H1 (cell line): ENCODE measurements around the gene LPP. TPM values are rescaled to one million over a fixed set of nuclear protein-coding genes. Genes with fewer than 3 reads are reported as not detected.

Experiments
- CTCF ChIA-PET: fragments of 300-600 bp; sonication (Branson Sonifier 250); formaldehyde crosslinking; loops from one replicate; lab custom pipeline; 2021; ENCODE audit not compliant: partially characterized antibody; lab: Charles Lee
- POLR2A ChIA-PET: fragments of 300-600 bp; sonication (Branson Sonifier 250); formaldehyde crosslinking; loops from one replicate; lab custom pipeline; 2021; ENCODE audit warnings: inconsistent platforms; ENCODE audit not compliant: partially characterized antibody; lab: Charles Lee
- DNase-seq, 2 experiments: peaks; one replicate each; pipeline versions ENCODE4 v3.0.0 to v3.0.0-alpha.2; 2010 to 2022; ENCODE audit warnings: low spot score in 2 of 2, low read depth in 1 of 2, mixed read lengths in 1 of 2
- FAIRE-seq: peaks from 2 replicates; lab custom pipeline; 2011; peaks lifted over from hg19 to GRCh38; lab: Jason Lieb, UNC
- H2AFZ ChIP-seq: 2 replicates; pipeline ENCODE4 v1.8.1; 2012; ENCODE audit warnings: low read length, inconsistent platforms
- H2AK5ac ChIP-seq: 2 replicates; pipeline ENCODE4 v1.6.1; 2013; ENCODE audit warnings: low read depth, low read length
- H2BK120ac ChIP-seq: replicated peaks from 2 replicates; pipeline ENCODE3; 2013; ENCODE audit warnings: low read depth, low read length, inconsistent platforms
- H2BK12ac ChIP-seq: 2 replicates; pipeline ENCODE4 v1.6.1; 2013; ENCODE audit warnings: low read depth, low read length
- H2BK15ac ChIP-seq: 2 replicates; pipeline ENCODE4 v1.6.1; 2013; ENCODE audit warnings: low read length
- H2BK20ac ChIP-seq: 2 replicates; pipeline ENCODE4 v1.6.1; 2013; ENCODE audit warnings: low read length
- H2BK5ac ChIP-seq: 2 replicates; pipeline ENCODE4 v1.6.1; 2013; ENCODE audit warnings: low read depth, low read length
- H3K14ac ChIP-seq: 2 replicates; pipeline ENCODE4 v1.6.1; 2013; ENCODE audit warnings: inconsistent platforms; ENCODE audit not compliant: insufficient read length
- H3K18ac ChIP-seq: 2 replicates; pipeline ENCODE4 v1.6.1; 2013; ENCODE audit warnings: low read length; ENCODE audit errors: extremely low read depth
- H3K23ac ChIP-seq: 2 replicates; pipeline ENCODE4 v1.6.1; 2013; ENCODE audit warnings: inconsistent platforms; ENCODE audit not compliant: insufficient read length
- H3K23me2 ChIP-seq: 2 replicates; pipeline ENCODE4 v1.6.1; 2013; ENCODE audit warnings: low read depth, low read length
- H3K27ac ChIP-seq: 2 replicates; pipeline ENCODE4 v1.6.1; 2011; ENCODE audit warnings: low read depth, low read length, inconsistent platforms
- H3K27me3 ChIP-seq, 4 experiments: replicated peaks in 1 of 4; 1 replicate in 1 of 4; 2 replicates in 3 of 4; pipeline versions ENCODE4 v1.6.1 to v1.8.1; 2011 to 2013; ENCODE audit warnings: low read length in 3 of 4, mild to moderate bottlenecking in 3 of 4, inconsistent platforms in 2 of 4, mixed read lengths in 2 of 4, moderate library complexity in 1 of 4; ENCODE audit not compliant: control insufficient read depth in 3 of 4, insufficient read depth in 3 of 4; ENCODE audit errors: extremely low read depth in 1 of 4
- H3K36me3 ChIP-seq, 4 experiments: 2 replicates each; pipeline versions ENCODE4 v1.6.1 to v1.8.1; 2011 to 2013; ENCODE audit warnings: mild to moderate bottlenecking in 4 of 4, low read length in 3 of 4, moderate library complexity in 2 of 4, control low read depth in 1 of 4, inconsistent platforms in 1 of 4; ENCODE audit not compliant: insufficient read depth in 4 of 4, control insufficient read depth in 2 of 4
- H3K4ac ChIP-seq: replicated peaks from 2 replicates; pipeline ENCODE3; 2013; ENCODE audit warnings: low read length, low read depth, mixed read lengths, inconsistent platforms; ENCODE audit not compliant: insufficient read length
- H3K4me1 ChIP-seq, 4 experiments: replicated peaks in 1 of 4; 1 replicate in 1 of 4; 2 replicates in 3 of 4; pipeline versions ENCODE4 v1.6.1 to v1.8.1; 2011 to 2013; ENCODE audit warnings: low read length in 3 of 4, inconsistent platforms in 2 of 4, mixed read lengths in 1 of 4; ENCODE audit not compliant: insufficient read depth in 4 of 4, control insufficient read depth in 3 of 4
- H3K4me2 ChIP-seq, 2 experiments: 2 replicates each; pipeline versions ENCODE4 v1.6.1 to v1.8.1; 2011 to 2013; ENCODE audit warnings: low read depth in 2 of 2, low read length in 2 of 2, control low read depth in 1 of 2, inconsistent platforms in 1 of 2, mild to moderate bottlenecking in 1 of 2; ENCODE audit not compliant: insufficient read depth in 1 of 2
- H3K4me3 ChIP-seq, 4 experiments: fragments of 200-600, 300-600 bp in 1 of 4; sonication (generic), shearing (Covaris generic), sonication (Bioruptor Twin) in 1 of 4; 2 replicates each; pipeline versions ENCODE4 v1.5.1 to v1.8.1; 2011 to 2016; ENCODE audit warnings: low read length in 4 of 4, low read depth in 3 of 4, control low read depth in 2 of 4, inconsistent platforms in 2 of 4, mild to moderate bottlenecking in 2 of 4, mixed read lengths in 1 of 4, moderate library complexity in 1 of 4; ENCODE audit not compliant: insufficient read depth in 2 of 4; ENCODE audit errors: extremely low read depth in 1 of 4
- H3K56ac ChIP-seq: replicated peaks from 2 replicates; pipeline ENCODE3; 2013; ENCODE audit warnings: low read depth, mild to moderate bottlenecking, mixed read lengths, low read length, inconsistent platforms; ENCODE audit not compliant: insufficient read length
- H3K79me1 ChIP-seq: 2 replicates; pipeline ENCODE4 v1.6.1; 2013; ENCODE audit warnings: low read depth, low read length, control low read depth
- H3K79me2 ChIP-seq, 2 experiments: 2 replicates each; pipeline versions ENCODE4 v1.6.1 to v1.8.1; 2012 to 2013; ENCODE audit warnings: low read length in 2 of 2, mild to moderate bottlenecking in 2 of 2, inconsistent platforms in 1 of 2; ENCODE audit not compliant: insufficient read depth in 2 of 2, control insufficient read depth in 1 of 2
- H3K9ac ChIP-seq, 4 experiments: replicated peaks in 1 of 4; 1 replicate in 1 of 4; 2 replicates in 3 of 4; pipeline versions ENCODE4 v1.6.1 to v1.8.1; 2011 to 2013; ENCODE audit warnings: low read depth in 3 of 4, low read length in 3 of 4, control low read depth in 2 of 4, mild to moderate bottlenecking in 2 of 4, moderate library complexity in 2 of 4, inconsistent platforms in 1 of 4; ENCODE audit errors: extremely low read depth in 1 of 4
- H3K9me3 ChIP-seq, 2 experiments: 2 replicates each; pipeline versions ENCODE4 v1.6.1 to v1.8.1; 2012 to 2013; ENCODE audit warnings: mild to moderate bottlenecking in 2 of 2, moderate library complexity in 2 of 2, control low read depth in 1 of 2, inconsistent platforms in 1 of 2, low read depth in 1 of 2, low read length in 1 of 2, mixed read lengths in 1 of 2; ENCODE audit not compliant: insufficient read depth in 2 of 2
- H4K20me1 ChIP-seq, 2 experiments: replicated peaks in 1 of 2; 2 replicates each; pipeline versions ENCODE3 to v1.8.1; 2011 to 2013; ENCODE audit warnings: inconsistent platforms in 2 of 2, low read length in 2 of 2, mild to moderate bottlenecking in 1 of 2; ENCODE audit not compliant: insufficient read depth in 2 of 2, control insufficient read depth in 1 of 2
- H4K5ac ChIP-seq: 2 replicates; pipeline ENCODE4 v1.6.1; 2013; ENCODE audit warnings: low read length, low read depth, mixed read lengths, inconsistent platforms; ENCODE audit not compliant: insufficient read length
- H4K8ac ChIP-seq: 2 replicates; pipeline ENCODE4 v1.8.0; 2013; ENCODE audit warnings: mild to moderate bottlenecking, moderate library complexity, low read length, inconsistent platforms; ENCODE audit not compliant: insufficient read depth; ENCODE audit errors: extremely low read depth
- H4K91ac ChIP-seq: replicated peaks from 2 replicates; pipeline ENCODE3; 2013; ENCODE audit warnings: low read length, mixed read lengths, inconsistent platforms; ENCODE audit not compliant: insufficient read length
- ASH2L ChIP-seq: fragments of 200-600, 300-600 bp; sonication (generic); IDR thresholded peaks from one replicate; pipeline ENCODE4 v1.7.1; 2017; ENCODE audit warnings: low read length
- CBX5 ChIP-seq: fragments of 300-800, 300-1000 bp; sonication (generic); IDR thresholded peaks from 2 replicates; pipeline ENCODE4 v1.7.1; 2016; ENCODE audit warnings: antibody characterized with exemption, low read length, low read depth
- CEBPB ChIP-seq: IDR thresholded peaks from 2 replicates; pipeline ENCODE4 v1.6.1; 2012; ENCODE audit warnings: low read depth, low read length
- CREB1 ChIP-seq: IDR thresholded peaks from 2 replicates; pipeline ENCODE4 v1.6.1; 2012; ENCODE audit warnings: inconsistent platforms
- E2F6 ChIP-seq: IDR thresholded peaks from 2 replicates; pipeline ENCODE4 v1.6.1; 2012; ENCODE audit warnings: inconsistent platforms
- EP300 ChIP-seq, 2 experiments: IDR thresholded peaks; 1 replicate in 1 of 2; 2 replicates in 1 of 2; pipeline ENCODE4 v1.6.1; 2011 to 2012; ENCODE audit warnings: low read depth in 2 of 2, low read length in 2 of 2, mild to moderate bottlenecking in 2 of 2, borderline replicate concordance in 1 of 2, inconsistent platforms in 1 of 2, moderate library complexity in 1 of 2
- KDM5A ChIP-seq: fragments of 200-600 bp; IDR thresholded peaks from 2 replicates; pipeline ENCODE4 v1.7.1; 2012; ENCODE audit warnings: mild to moderate bottlenecking, low read length, inconsistent platforms, mixed read lengths
- MAX ChIP-seq: IDR thresholded peaks from 2 replicates; pipeline ENCODE4 v1.6.1; 2012; ENCODE audit warnings: inconsistent platforms
- NANOG ChIP-seq: IDR thresholded peaks from 2 replicates; pipeline ENCODE4 v1.6.1; 2011; ENCODE audit warnings: low read length, low read depth, mild to moderate bottlenecking, inconsistent platforms; ENCODE audit not compliant: insufficient read depth, poor library complexity, severe bottlenecking
- POLR2AphosphoS5 ChIP-seq: IDR thresholded peaks from 2 replicates; pipeline ENCODE4 v1.6.1; 2011; ENCODE audit warnings: low read depth, low read length
- POU5F1 ChIP-seq: IDR thresholded peaks from 2 replicates; pipeline ENCODE4 v1.6.1; 2011; ENCODE audit warnings: low read depth, mild to moderate bottlenecking, low read length, moderate library complexity
- RNF2 ChIP-seq: fragments of 200-900, 300-1000 bp; sonication (generic); IDR thresholded peaks from 2 replicates; pipeline ENCODE4 v1.7.1; 2016; ENCODE audit warnings: borderline replicate concordance, low read depth, mild to moderate bottlenecking, antibody characterized with exemption, low read length; ENCODE audit not compliant: poor library complexity, severe bottlenecking; ENCODE audit errors: missing control alignments
- SIX5 ChIP-seq: IDR thresholded peaks from 2 replicates; pipeline ENCODE4 v1.6.1; 2011; ENCODE audit warnings: mild to moderate bottlenecking, low read depth, low read length
- TAF7 ChIP-seq: optimal IDR thresholded peaks from 2 replicates; pipeline ENCODE3; 2011; ENCODE audit warnings: low read depth, mild to moderate bottlenecking, inconsistent platforms, low read length, moderate library complexity, borderline replicate concordance
- WGBS, 2 experiments: shearing (Covaris generic) in 1 of 2; methylation state at CpG; one replicate each; pipeline versions ENCODE4 v1.1.6 to v1.1.7; 2013 to 2015; ENCODE audit warnings: low lambda C conversion rate in 2 of 2, mixed read lengths in 2 of 2, inconsistent platforms in 1 of 2, low coverage in 1 of 2, missing lambda C conversion rate in 1 of 2; ENCODE audit not compliant: insufficient replicate concordance in 2 of 2, insufficient coverage in 1 of 2, insufficient read length in 1 of 2; ENCODE audit errors: extremely low coverage in 1 of 2, missing lambda C conversion rate in 1 of 2; 5-methylcytosine and 5-hydroxymethylcytosine counted together
- polyA plus RNA-seq, 7 experiments: library from polyadenylated mRNA; depleted of rRNA in 3 of 7; stranded (reverse) in 5 of 7; unstranded in 2 of 7; fragments of >200 nt in 5 of 7; fragments of 200-250 nt in 2 of 7; gene quantifications; 1 replicate in 5 of 7; 2 replicates in 1 of 7; 4 replicates in 1 of 7; pipeline versions ENCODE4 v1.2.1 to v1.2.3, GENCODE V29; 2011 to 2013; ENCODE audit warnings: missing spikeins in 2 of 7, mixed read lengths in 2 of 7
- total RNA-seq: library from RNA; stranded (reverse); fragmentation: NEBNext Ultra II Directional; extraction: Animal tissue kit (Norgen Biotek cat#: 25700); gene quantifications from 2 replicates; pipeline ENCODE4 v1.2.1, GENCODE V29; 2021

The LPP gene
- total and polyA plus RNA-seq, 2 of the 8 experiments (the other 6 are each of a cell fraction or from before 2014, with no cell fraction given), result 10.0 to 53.3 TPM

- Histone ChIP-seq H3K4me2 (no peak overlapping the region), H3K4me1 (no peaks in the 10 kb centered on the region), H3K23ac (no peak overlapping the region), H2AFZ (no peak overlapping the region), H3K9me3 (no peaks in the 10 kb centered on the region), H4K91ac (no peak overlapping the region), H4K20me1 (no peaks in the 10 kb centered on the region), H3K9ac (no peak overlapping the region), H3K23me2 (no peaks in the 10 kb centered on the region), H4K8ac (no peak overlapping the region), H2BK5ac (no peak overlapping the region), H2BK12ac (no peak overlapping the region), H4K5ac (no peak overlapping the region), H3K79me2 (no peaks in the 10 kb centered on the region), H2BK15ac (no peak overlapping the region), H2BK20ac (no peak overlapping the region), H3K4me3 (no peak overlapping the region), H3K36me3 (no peaks in the 10 kb centered on the region), H3K27ac (no peak overlapping the region), H2BK120ac (no peak overlapping the region), H3K18ac (no peak overlapping the region), H3K4ac (no peak overlapping the region), H3K56ac (no peak overlapping the region), H3K27me3 (no peaks in the 10 kb centered on the region), H3K14ac (no peak overlapping the region), H3K79me1 (no peaks in the 10 kb centered on the region), H2AK5ac (no peak overlapping the region)
- no peak for DNase-seq
- ChIA-PET CTCF (interaction anchor here (0.6 to 6.6 kb wide), 2 partner anchors 128 to 178 kb away, joined by 3 to 65 read pairs; no protein-coding TSS in a partner anchor), POLR2A (no interaction called here)
- WGBS, 2 experiments, result 70% methylated on average over 3 of the region's 3 CpGs; no CpG with 5 or more reads in 1 of the 2 experiments
- no peak for FAIRE-seq
- TF ChIP-seq MAX (no peak), CEBPB (no peak), POLR2AphosphoS5 (no peak), POU5F1 (no peak), CREB1 (no peak), NANOG (no peak), EP300 (IDR thresholded peaks at IDR 0.05; ENCODE audit: borderline replicate concordance in 1 of 2, low read depth in 2 of 2, low read length in 2 of 2) (no peak), TAF7 (no peak), E2F6 (no peak), KDM5A (no peak), ASH2L (no peak), RNF2 (no peak), SIX5 (no peak), CBX5 (no peak)
Measured at GRCh38 chr3:188827576-188827975, 673.6 kb downstream of the LPP start.
